GM12891 (cell line): ENCODE results near the gene MEAK7.

Experiments used
- POLR2AphosphoS5 ChIP-seq: IDR thresholded peaks from 2 replicates; pipeline ENCODE4 v1.6.1; 2011; ENCODE audit warnings: low read depth, low read length, control low read depth
- POU2F2 ChIP-seq: IDR thresholded peaks from 2 replicates; pipeline ENCODE4 v1.6.1; 2011; ENCODE audit warnings: low read depth, mild to moderate bottlenecking, control low read depth, low read length, moderate library complexity
- TAF1 ChIP-seq: IDR thresholded peaks from 2 replicates; pipeline ENCODE4 v1.6.1; 2011; ENCODE audit warnings: low read depth, low read length, control low read depth

- TF ChIP-seq POU2F2 (no peak), TAF1 (no peak), POLR2AphosphoS5 (no peak)
Observed at GRCh38 chr16:84505249-84506187, 1.1 kb upstream of the MEAK7 start.
